Sigmoid colon (tissue), 4 donors: ENCODE measurements around the gene CSAD.

ENCODE experiments used
- CTCF ChIP-seq, 4 experiments: fragments of 450-650 bp in 3 of 4; fragments of 200-600 bp in 1 of 4; IDR thresholded peaks; one replicate each; pipeline ENCODE4 v1.5.1; 2016 to 2019; ENCODE audit warnings: antibody characterized with exemption in 4 of 4, mild to moderate bottlenecking in 3 of 4, moderate library complexity in 2 of 4
- EP300 ChIP-seq, 4 donors: sonication (generic); formaldehyde crosslinking; IDR thresholded peaks; one replicate each; pipeline ENCODE4 v1.6.1; 2017; ENCODE audit warnings: antibody characterized with exemption in 4 of 4
- POLR2AphosphoS5 ChIP-seq, 4 donors: sonication (generic); formaldehyde crosslinking; IDR thresholded peaks; one replicate each; pipeline ENCODE4 v1.6.1; 2017; ENCODE audit warnings: antibody characterized with exemption in 4 of 4

- TF ChIP-seq POLR2AphosphoS5 (IDR thresholded peaks at IDR 0.05) (no peak), CTCF (IDR thresholded peaks at IDR 0.05) (no peak), EP300 (IDR thresholded peaks at IDR 0.05) (no peak)
These were observed 13.4 kb upstream of the CSAD start for GRCh38 chr12:53193985-53194716.
